ENCODE data around the gene GPRIN3.
"Not testable (repeated sequence)": the region's sequence is repeated elsewhere in the genome, so short reads cannot be mapped to it uniquely, and the experiment has no call there.

DNA sequence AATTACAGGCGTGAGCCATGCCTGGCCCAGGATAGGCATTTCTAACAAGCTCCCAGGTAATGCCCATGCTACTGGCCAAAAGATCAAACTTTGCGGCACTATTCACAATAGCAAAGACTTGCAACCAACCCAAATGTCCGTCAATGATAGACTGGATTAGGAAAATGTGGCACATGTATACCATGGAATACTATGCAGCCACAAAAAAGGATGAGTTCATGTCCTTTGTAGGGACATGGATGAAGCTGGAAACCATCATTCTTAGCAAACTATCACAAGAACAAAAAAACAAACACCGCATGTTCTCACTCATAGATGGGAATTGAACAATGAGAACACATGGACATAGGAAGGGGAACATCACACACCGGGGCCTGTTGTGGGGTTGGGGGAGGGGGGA, 1.6 kb upstream of the GPRIN3 start:
- TF ChIP-seq, protein P1, sequence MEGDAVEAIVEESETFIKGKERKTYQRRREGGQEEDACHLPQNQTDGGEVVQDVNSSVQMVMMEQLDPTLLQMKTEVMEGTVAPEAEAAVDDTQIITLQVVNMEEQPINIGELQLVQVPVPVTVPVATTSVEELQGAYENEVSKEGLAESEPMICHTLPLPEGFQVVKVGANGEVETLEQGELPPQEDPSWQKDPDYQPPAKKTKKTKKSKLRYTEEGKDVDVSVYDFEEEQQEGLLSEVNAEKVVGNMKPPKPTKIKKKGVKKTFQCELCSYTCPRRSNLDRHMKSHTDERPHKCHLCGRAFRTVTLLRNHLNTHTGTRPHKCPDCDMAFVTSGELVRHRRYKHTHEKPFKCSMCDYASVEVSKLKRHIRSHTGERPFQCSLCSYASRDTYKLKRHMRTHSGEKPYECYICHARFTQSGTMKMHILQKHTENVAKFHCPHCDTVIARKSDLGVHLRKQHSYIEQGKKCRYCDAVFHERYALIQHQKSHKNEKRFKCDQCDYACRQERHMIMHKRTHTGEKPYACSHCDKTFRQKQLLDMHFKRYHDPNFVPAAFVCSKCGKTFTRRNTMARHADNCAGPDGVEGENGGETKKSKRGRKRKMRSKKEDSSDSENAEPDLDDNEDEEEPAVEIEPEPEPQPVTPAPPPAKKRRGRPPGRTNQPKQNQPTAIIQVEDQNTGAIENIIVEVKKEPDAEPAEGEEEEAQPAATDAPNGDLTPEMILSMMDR (IDR thresholded peaks at IDR 0.05 in 2 of 3, conservative IDR thresholded peaks at IDR 0.05 in 1 of 3; ENCODE audit: borderline replicate concordance in 1 of 3, insufficient read depth in 1 of 3, low read depth in 2 of 3, low read length in 2 of 3): not testable (repeated sequence)
- TF ChIP-seq SP1 (IDR thresholded peaks at IDR 0.05; ENCODE audit: low read depth); SIN3A (IDR thresholded peaks at IDR 0.05; ENCODE audit: low read depth); CBX3 (IDR thresholded peaks at IDR 0.05; ENCODE audit: low read depth); POLR2A (IDR thresholded peaks at IDR 0.05; ENCODE audit: borderline replicate concordance, extremely low read depth, insufficient read depth, insufficient read length); EZH2phosphoT487 (IDR thresholded peaks at IDR 0.05; ENCODE audit: borderline replicate concordance); YY1 (IDR thresholded peaks at IDR 0.05; ENCODE audit: extremely low read depth, insufficient replicate concordance, low read depth, low read length); RAD21 (IDR thresholded peaks at IDR 0.05; ENCODE audit: low read depth): not testable (repeated sequence)
- TF ChIP-seq, protein P2, sequence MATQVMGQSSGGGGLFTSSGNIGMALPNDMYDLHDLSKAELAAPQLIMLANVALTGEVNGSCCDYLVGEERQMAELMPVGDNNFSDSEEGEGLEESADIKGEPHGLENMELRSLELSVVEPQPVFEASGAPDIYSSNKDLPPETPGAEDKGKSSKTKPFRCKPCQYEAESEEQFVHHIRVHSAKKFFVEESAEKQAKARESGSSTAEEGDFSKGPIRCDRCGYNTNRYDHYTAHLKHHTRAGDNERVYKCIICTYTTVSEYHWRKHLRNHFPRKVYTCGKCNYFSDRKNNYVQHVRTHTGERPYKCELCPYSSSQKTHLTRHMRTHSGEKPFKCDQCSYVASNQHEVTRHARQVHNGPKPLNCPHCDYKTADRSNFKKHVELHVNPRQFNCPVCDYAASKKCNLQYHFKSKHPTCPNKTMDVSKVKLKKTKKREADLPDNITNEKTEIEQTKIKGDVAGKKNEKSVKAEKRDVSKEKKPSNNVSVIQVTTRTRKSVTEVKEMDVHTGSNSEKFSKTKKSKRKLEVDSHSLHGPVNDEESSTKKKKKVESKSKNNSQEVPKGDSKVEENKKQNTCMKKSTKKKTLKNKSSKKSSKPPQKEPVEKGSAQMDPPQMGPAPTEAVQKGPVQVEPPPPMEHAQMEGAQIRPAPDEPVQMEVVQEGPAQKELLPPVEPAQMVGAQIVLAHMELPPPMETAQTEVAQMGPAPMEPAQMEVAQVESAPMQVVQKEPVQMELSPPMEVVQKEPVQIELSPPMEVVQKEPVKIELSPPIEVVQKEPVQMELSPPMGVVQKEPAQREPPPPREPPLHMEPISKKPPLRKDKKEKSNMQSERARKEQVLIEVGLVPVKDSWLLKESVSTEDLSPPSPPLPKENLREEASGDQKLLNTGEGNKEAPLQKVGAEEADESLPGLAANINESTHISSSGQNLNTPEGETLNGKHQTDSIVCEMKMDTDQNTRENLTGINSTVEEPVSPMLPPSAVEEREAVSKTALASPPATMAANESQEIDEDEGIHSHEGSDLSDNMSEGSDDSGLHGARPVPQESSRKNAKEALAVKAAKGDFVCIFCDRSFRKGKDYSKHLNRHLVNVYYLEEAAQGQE (IDR thresholded peaks at IDR 0.05; ENCODE audit: low read depth): not testable (repeated sequence)
- TF ChIP-seq, protein P3, sequence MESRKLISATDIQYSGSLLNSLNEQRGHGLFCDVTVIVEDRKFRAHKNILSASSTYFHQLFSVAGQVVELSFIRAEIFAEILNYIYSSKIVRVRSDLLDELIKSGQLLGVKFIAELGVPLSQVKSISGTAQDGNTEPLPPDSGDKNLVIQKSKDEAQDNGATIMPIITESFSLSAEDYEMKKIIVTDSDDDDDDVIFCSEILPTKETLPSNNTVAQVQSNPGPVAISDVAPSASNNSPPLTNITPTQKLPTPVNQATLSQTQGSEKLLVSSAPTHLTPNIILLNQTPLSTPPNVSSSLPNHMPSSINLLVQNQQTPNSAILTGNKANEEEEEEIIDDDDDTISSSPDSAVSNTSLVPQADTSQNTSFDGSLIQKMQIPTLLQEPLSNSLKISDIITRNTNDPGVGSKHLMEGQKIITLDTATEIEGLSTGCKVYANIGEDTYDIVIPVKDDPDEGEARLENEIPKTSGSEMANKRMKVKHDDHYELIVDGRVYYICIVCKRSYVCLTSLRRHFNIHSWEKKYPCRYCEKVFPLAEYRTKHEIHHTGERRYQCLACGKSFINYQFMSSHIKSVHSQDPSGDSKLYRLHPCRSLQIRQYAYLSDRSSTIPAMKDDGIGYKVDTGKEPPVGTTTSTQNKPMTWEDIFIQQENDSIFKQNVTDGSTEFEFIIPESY (IDR thresholded peaks at IDR 0.05; ENCODE audit: extremely low read depth, insufficient replicate concordance, low read length): not testable (repeated sequence)

Data from HCT116 (cell line).